Caco-2 (cell line): ENCODE results near the gene XIRP1. TPM values are rescaled to one million over a fixed set of nuclear protein-coding genes. Genes with fewer than 3 reads are reported as not detected.

Experiments used
- BruUV-seq: library from RNA; stranded (reverse); fragments of 400-500 nt; replicated peaks from 2 replicates; lab custom pipeline; 2021; lab: Mats Ljungman, UMichigan
- CTCF ChIA-PET: fragments of 300-600 bp; sonication (Branson Sonifier 250); formaldehyde crosslinking; loops from one replicate; lab custom pipeline; 2022; ENCODE audit warnings: antibody characterized with exemption; lab: Charles Lee
- POLR2A ChIA-PET: fragments of 300-600 bp; sonication (Branson Sonifier 250); formaldehyde crosslinking; loops from one replicate; lab custom pipeline; 2022; ENCODE audit warnings: antibody characterized with exemption; lab: Charles Lee
- DNase-seq, 2 experiments: peaks; one replicate each; pipeline versions ENCODE4 v3.0.0 to v3.0.0-alpha.2; 2020 to 2022
- H3K27me3 ChIP-seq: replicated peaks from 2 replicates; pipeline ENCODE4 v1.6.0; 2011; ENCODE audit warnings: low read length; ENCODE audit not compliant: control insufficient read depth, insufficient read depth
- H3K36me3 ChIP-seq: 2 replicates; pipeline ENCODE4 v1.5.1; 2011; ENCODE audit warnings: low read length; ENCODE audit not compliant: control insufficient read depth, insufficient read depth
- H3K4me1 ChIP-seq: fragments of 250-450 bp; sonication (Bioruptor Pico); 2 replicates; pipeline ENCODE4 v1.5.1; 2020; ENCODE audit warnings: mild to moderate bottlenecking
- H3K4me3 ChIP-seq: 2 replicates; pipeline ENCODE4 v1.5.1; 2011; ENCODE audit warnings: low read depth, mild to moderate bottlenecking, control low read depth, low read length
- H3K9me3 ChIP-seq: fragments of 250-450 bp; sonication (Bioruptor Pico); 2 replicates; pipeline ENCODE4 v1.5.1; 2020; ENCODE audit warnings: mild to moderate bottlenecking, moderate library complexity
- H3K27ac Mint-ChIP-seq: one replicate; pipeline ENCODE4 v1.8.0; 2022; ENCODE audit warnings: mixed read lengths; ENCODE audit not compliant: unreplicated experiment
- H3K27me3 Mint-ChIP-seq: one replicate; pipeline ENCODE4 v1.8.0; 2022; ENCODE audit warnings: mixed read lengths; ENCODE audit not compliant: insufficient read depth, unreplicated experiment
- H3K36me3 Mint-ChIP-seq: one replicate; pipeline ENCODE4 v1.8.0; 2022; ENCODE audit warnings: mild to moderate bottlenecking, mixed read lengths; ENCODE audit not compliant: insufficient read depth, unreplicated experiment
- H3K4me1 Mint-ChIP-seq: one replicate; pipeline ENCODE4 v1.8.0; 2022; ENCODE audit warnings: low read depth, mixed read lengths; ENCODE audit not compliant: unreplicated experiment
- H3K4me3 Mint-ChIP-seq: one replicate; pipeline ENCODE4 v1.8.0; 2022; ENCODE audit warnings: mild to moderate bottlenecking, moderate library complexity, mixed read lengths; ENCODE audit not compliant: unreplicated experiment
- H3K9me3 Mint-ChIP-seq: one replicate; pipeline ENCODE4 v1.8.0; 2022; ENCODE audit warnings: mixed read lengths; ENCODE audit not compliant: unreplicated experiment
- intact Hi-C: fragments of 100-400 bp; cut with micrococcal nuclease; formaldehyde crosslinking; loops from one replicate; pipeline ENCODE4 v1.10.0; 2022; ENCODE audit not compliant: unreplicated experiment
- total RNA-seq: library from RNA; stranded (reverse); gene quantifications from 2 replicates; pipeline ENCODE4 v1.2.3, GENCODE V29; 2022
- TF ChIP-seq, protein P1 (sequence below), 2 experiments: fragments of 200-600 bp in 1 of 2; IDR thresholded peaks; 1 replicate in 1 of 2; 2 replicates in 1 of 2; pipeline versions ENCODE4 v1.5.1 to v1.8.0; 2011 to 2022; ENCODE audit warnings: antibody characterized with exemption in 1 of 2, control low read depth in 1 of 2, inconsistent platforms in 1 of 2, low read depth in 1 of 2, low read length in 1 of 2, mild to moderate bottlenecking in 1 of 2, moderate library complexity in 1 of 2; ENCODE audit not compliant: insufficient read depth in 1 of 2, severe bottlenecking in 1 of 2, unreplicated experiment in 1 of 2

XIRP1 gene
- total RNA-seq, 1 experiment from 2014 or later: not detected

DNA sequence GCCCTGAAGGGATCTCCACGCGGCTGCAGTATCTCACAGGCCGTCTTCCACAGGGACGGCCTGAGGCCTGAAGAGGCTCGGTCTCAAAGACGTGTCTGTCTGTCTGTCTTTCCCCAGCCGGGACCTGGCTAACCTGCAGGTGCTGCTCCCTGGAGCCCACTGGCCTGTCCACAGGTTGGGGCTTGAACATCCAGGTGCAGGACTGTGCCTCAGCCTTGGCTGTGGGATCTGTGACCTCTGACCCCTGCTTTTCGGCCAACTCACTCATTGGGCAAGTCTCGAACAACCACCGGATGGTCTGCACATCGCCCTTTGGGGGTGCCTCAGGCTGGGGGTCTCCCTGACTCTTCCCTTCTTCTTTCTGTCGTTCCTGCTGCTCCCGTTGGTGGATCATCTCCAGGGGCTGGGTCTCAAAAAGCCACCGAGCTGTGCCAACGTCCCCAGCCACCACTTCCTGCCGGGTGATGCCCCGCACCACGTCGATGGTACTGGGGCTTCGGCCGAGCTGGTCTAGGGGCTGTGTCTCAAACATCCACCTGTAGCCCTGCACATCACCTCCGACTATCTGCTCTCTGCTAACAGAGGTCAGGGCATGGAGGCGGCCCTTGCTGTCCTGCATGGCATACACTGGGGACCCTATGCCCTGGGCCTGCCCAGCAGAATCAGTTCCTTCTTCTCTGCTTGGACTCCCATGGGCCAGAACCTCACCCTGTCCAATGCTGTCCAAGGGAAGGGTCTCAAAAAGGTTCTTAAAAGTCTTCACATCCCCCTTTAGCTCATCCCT, 4.8 kb downstream of the XIRP1 start:
- no peak for DNase-seq
- H3K36me3 Mint-ChIP-seq: no peaks in the 10 kb centered on the region
- Histone ChIP-seq H3K4me1 (peaks cover 26% of the 10 kb centered on the region), H3K9me3 (no peaks in the 10 kb centered on the region), H3K36me3 (no peaks in the 10 kb centered on the region), H3K4me3 (no peak overlapping the region), H3K27me3 (no peaks in the 10 kb centered on the region)
- ChIA-PET CTCF (interaction anchor here (0.6 to 2.7 kb wide), 2 partner anchors 59 to 101 kb away, joined by 3 to 13 read pairs; no protein-coding TSS in a partner anchor), POLR2A (no interaction called here)
- no peak overlapping the region for H3K4me3 Mint-ChIP-seq
- BruUV-seq: no TSS peak
- no peaks in the 10 kb centered on the region for H3K27me3 Mint-ChIP-seq
- peaks cover 13% of the 10 kb centered on the region for H3K4me1 Mint-ChIP-seq
- no peaks in the 10 kb centered on the region for H3K9me3 Mint-ChIP-seq
- TF ChIP-seq, protein P1, sequence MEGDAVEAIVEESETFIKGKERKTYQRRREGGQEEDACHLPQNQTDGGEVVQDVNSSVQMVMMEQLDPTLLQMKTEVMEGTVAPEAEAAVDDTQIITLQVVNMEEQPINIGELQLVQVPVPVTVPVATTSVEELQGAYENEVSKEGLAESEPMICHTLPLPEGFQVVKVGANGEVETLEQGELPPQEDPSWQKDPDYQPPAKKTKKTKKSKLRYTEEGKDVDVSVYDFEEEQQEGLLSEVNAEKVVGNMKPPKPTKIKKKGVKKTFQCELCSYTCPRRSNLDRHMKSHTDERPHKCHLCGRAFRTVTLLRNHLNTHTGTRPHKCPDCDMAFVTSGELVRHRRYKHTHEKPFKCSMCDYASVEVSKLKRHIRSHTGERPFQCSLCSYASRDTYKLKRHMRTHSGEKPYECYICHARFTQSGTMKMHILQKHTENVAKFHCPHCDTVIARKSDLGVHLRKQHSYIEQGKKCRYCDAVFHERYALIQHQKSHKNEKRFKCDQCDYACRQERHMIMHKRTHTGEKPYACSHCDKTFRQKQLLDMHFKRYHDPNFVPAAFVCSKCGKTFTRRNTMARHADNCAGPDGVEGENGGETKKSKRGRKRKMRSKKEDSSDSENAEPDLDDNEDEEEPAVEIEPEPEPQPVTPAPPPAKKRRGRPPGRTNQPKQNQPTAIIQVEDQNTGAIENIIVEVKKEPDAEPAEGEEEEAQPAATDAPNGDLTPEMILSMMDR (IDR thresholded peaks at IDR 0.05; ENCODE audit: insufficient read depth in 1 of 2, low read depth in 1 of 2, low read length in 1 of 2, severe bottlenecking in 1 of 2, unreplicated experiment in 1 of 2): no peak
- H3K27ac Mint-ChIP-seq: no peak overlapping the region
- intact Hi-C loops: no loop called here

DNA sequence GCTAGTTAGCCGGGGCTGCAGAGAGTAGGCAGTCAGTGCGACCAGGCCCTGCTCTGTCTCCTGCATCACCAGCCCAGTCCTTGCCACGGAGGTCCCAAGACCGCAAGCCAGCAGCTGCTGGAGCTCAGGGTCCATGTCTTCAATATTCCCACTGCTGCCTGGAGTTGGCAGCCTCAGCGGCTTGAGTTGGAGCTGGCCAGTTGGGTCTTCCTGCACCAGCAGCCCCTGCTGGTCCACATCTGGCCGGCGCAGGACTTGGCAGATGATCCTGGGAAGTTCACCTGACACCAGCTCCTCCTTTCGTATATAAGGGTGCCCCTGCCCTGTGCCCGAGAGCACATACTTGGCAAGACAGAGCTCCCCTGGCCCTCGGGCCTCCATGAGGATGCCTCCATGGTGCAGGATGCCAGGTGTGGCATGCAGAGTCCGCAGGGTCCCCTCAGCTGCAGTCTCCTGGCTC, 5.7 kb downstream of the XIRP1 start:
- Mint-ChIP-seq H3K36me3 (no peaks in the 10 kb centered on the region), H3K4me1 (peaks cover 13% of the 10 kb centered on the region), H3K4me3 (no peak overlapping the region), H3K27ac (no peak overlapping the region), H3K9me3 (no peaks in the 10 kb centered on the region), H3K27me3 (no peaks in the 10 kb centered on the region)
- no peak for DNase-seq
- H3K4me3 ChIP-seq: no peak overlapping the region
- H3K9me3 ChIP-seq: no peaks in the 10 kb centered on the region
- BruUV-seq: no TSS peak
- POLR2A ChIA-PET: no interaction called here
- CTCF ChIA-PET: interaction anchor here (0.6 to 2.7 kb wide), 2 partner anchors 59 to 102 kb away, joined by 3 to 13 read pairs; no protein-coding TSS in a partner anchor
- TF ChIP-seq, protein P1 (IDR thresholded peaks at IDR 0.05; ENCODE audit: insufficient read depth in 1 of 2, low read depth in 1 of 2, low read length in 1 of 2, severe bottlenecking in 1 of 2, unreplicated experiment in 1 of 2): no peak
- H3K4me1 ChIP-seq: peaks cover 22% of the 10 kb centered on the region
- intact Hi-C loops: no loop called here
- no peaks in the 10 kb centered on the region for H3K36me3 ChIP-seq
- no peaks in the 10 kb centered on the region for H3K27me3 ChIP-seq

DNA sequence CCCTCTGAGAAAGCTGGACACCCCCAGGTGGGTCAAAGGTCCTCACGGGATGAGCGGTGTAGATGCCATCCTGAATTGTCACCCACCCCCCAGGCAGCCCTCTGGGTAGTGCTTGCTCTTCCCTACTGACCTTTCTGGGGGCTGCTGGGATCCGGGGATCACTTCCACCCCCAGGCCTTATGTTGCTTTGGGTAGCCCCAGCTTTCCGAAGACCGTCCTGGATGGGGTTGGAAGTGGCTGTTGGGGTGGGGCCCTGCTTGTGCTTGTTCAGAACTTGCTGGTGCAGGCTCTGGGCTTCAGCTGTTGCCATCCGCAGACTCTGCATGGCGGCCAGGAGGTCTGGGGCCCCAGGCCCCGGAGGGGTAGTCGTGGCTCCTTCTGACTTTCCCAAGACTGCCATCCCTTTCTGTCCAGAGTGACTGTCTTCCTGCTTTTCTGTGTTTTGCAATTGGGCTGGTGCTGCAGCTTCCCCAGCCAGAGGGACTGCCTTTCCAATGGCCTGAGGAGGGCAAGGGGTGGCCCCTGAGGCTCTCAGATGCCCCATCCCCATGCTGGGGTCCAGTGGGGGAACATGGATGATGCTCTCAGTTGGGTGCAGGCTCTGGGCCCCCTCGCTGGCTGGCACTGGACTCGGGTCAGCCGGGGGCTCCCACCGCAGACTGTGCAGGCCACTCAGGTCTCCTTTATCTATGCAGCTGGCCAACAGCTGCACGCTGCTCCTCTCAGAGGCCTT, 6.3 kb downstream of the XIRP1 start:
- Histone ChIP-seq H3K9me3 (no peaks in the 10 kb centered on the region), H3K36me3 (no peaks in the 10 kb centered on the region), H3K4me1 (peaks cover 16% of the 10 kb centered on the region), H3K27me3 (no peaks in the 10 kb centered on the region), H3K4me3 (no peak overlapping the region)
- BruUV-seq: no TSS peak
- H3K27ac Mint-ChIP-seq: no peak overlapping the region
- H3K27me3 Mint-ChIP-seq: no peaks in the 10 kb centered on the region
- ChIA-PET CTCF (interaction anchor here (2.7 kb wide), 1 partner anchor 102 kb away, joined by 13 read pairs; no protein-coding TSS in a partner anchor), POLR2A (no interaction called here)
- no peak overlapping the region for H3K4me3 Mint-ChIP-seq
- intact Hi-C loops: no loop called here
- TF ChIP-seq, protein P1 (IDR thresholded peaks at IDR 0.05; ENCODE audit: insufficient read depth in 1 of 2, low read depth in 1 of 2, low read length in 1 of 2, severe bottlenecking in 1 of 2, unreplicated experiment in 1 of 2): no peak
- no peak for DNase-seq
- no peaks in the 10 kb centered on the region for H3K9me3 Mint-ChIP-seq
- H3K4me1 Mint-ChIP-seq: peaks cover 18% of the 10 kb centered on the region
- peaks cover 2% of the 10 kb centered on the region for H3K36me3 Mint-ChIP-seq
